D341Med (cell line): ENCODE data around the gene UGGT1.

Experiments
- DNase-seq: peaks from one replicate; pipeline ENCODE4 v3.0.0; 2012; ENCODE audit warnings: low spot score

Gene UGGT1

GRCh38 chr2:128090945-128091725 is at the start of gene UGGT1:
UGGT1 (plus strand) TSS chr2:128091200; CDS start chr2:128091358, 158 bp downstream.
- peak; percentile 94 for DNase-seq

GRCh38 chr2:128041561-128041960 is 49.4 kb upstream of the UGGT1 start:
- DNase-seq: no peak

GRCh38 chr2:128043041-128043440 is 48.0 kb upstream of the UGGT1 start:
- no peak for DNase-seq

GRCh38 chr2:128053331-128053730 is 37.7 kb upstream of the UGGT1 start:
- DNase-seq: no peak

- no peak for DNase-seq
Measured at GRCh38 chr2:128054104-128054885, 36.7 kb upstream of the UGGT1 start.

GRCh38 chr2:128057334-128057733 is 33.7 kb upstream of the UGGT1 start:
- DNase-seq: no peak

GRCh38 chr2:128058114-128058513 is 32.9 kb upstream of the UGGT1 start:
- DNase-seq: peak; percentile 71

- no peak for DNase-seq
Measured at GRCh38 chr2:128062571-128062970, 28.4 kb upstream of the UGGT1 start.

- no peak for DNase-seq
Measured at GRCh38 chr2:128064353-128064752, 26.6 kb upstream of the UGGT1 start.

GRCh38 chr2:128069769-128070168 is 21.2 kb upstream of the UGGT1 start:
- DNase-seq: no peak

- DNase-seq: no peak
Measured at GRCh38 chr2:128073278-128073677, 17.7 kb upstream of the UGGT1 start.

- no peak for DNase-seq
Measured at GRCh38 chr2:128076461-128077106, 14.4 kb upstream of the UGGT1 start.

- DNase-seq: no peak
Measured at GRCh38 chr2:128084757-128085156, 6.2 kb upstream of the UGGT1 start.

- no peak for DNase-seq
Measured at GRCh38 chr2:128086244-128086643, 4.8 kb upstream of the UGGT1 start.

GRCh38 chr2:128090575-128090944 is 440 bp upstream of the UGGT1 start:
- DNase-seq: no peak

GRCh38 chr2:128091726-128092080 is 703 bp downstream of the UGGT1 start:
- DNase-seq: no peak

GRCh38 chr2:128092656-128093055 is 1.7 kb downstream of the UGGT1 start:
- DNase-seq: no peak

GRCh38 chr2:128093762-128094161 is 2.8 kb downstream of the UGGT1 start:
- DNase-seq: no peak

GRCh38 chr2:128095201-128095600 is 4.2 kb downstream of the UGGT1 start:
- no peak for DNase-seq

GRCh38 chr2:128103407-128103806 is 12.4 kb downstream of the UGGT1 start:
- DNase-seq: no peak

GRCh38 chr2:128105072-128105471 is 14.1 kb downstream of the UGGT1 start:
- DNase-seq: no peak

- DNase-seq: no peak
Measured at GRCh38 chr2:128108166-128108565, 17.2 kb downstream of the UGGT1 start.

- no peak for DNase-seq
Measured at GRCh38 chr2:128109243-128109642, 18.2 kb downstream of the UGGT1 start.
